Type B pancreatic cell (in vitro differentiated cells): ENCODE data around the gene DPP6. TPM values are rescaled to one million over a fixed set of nuclear protein-coding genes. Genes with fewer than 3 reads are reported as not detected.

Experiments used
- DNase-seq: peaks from one replicate; pipeline ENCODE4 v3.0.0; 2021; ENCODE audit warnings: mixed read lengths; ENCODE audit not compliant: unreplicated experiment; ENCODE audit errors: extremely low spot score
- H3K27ac Mint-ChIP-seq: 2 replicates; pipeline ENCODE4 v1.8.0; 2021; ENCODE audit warnings: mild to moderate bottlenecking, mixed read lengths
- H3K27me3 Mint-ChIP-seq: 2 replicates; pipeline ENCODE4 v1.8.0; 2021; ENCODE audit warnings: mixed read lengths
- H3K36me3 Mint-ChIP-seq: 2 replicates; pipeline ENCODE4 v1.8.0; 2021; ENCODE audit warnings: mixed read lengths
- H3K4me1 Mint-ChIP-seq: one replicate; pipeline ENCODE4 v1.8.0; 2021; ENCODE audit warnings: mixed read lengths; ENCODE audit not compliant: unreplicated experiment
- H3K4me3 Mint-ChIP-seq: 2 replicates; pipeline ENCODE4 v1.8.0; 2021; ENCODE audit warnings: mild to moderate bottlenecking, mixed read lengths
- H3K9me3 Mint-ChIP-seq: 2 replicates; pipeline ENCODE4 v1.8.0; 2021; ENCODE audit warnings: mixed read lengths
- CTCF ChIP-seq: fragments of 200-600 bp; sonication (generic); conservative IDR thresholded peaks from 2 replicates; pipeline ENCODE4 v1.5.0; 2021; ENCODE audit warnings: antibody characterized with exemption, mild to moderate bottlenecking
- total RNA-seq: library from RNA; stranded (reverse); gene quantifications from 2 replicates; pipeline ENCODE4 v1.2.1, GENCODE V29; 2021; ENCODE audit warnings: low replicate concordance

Gene DPP6
- total RNA-seq, 1 donor from 2014 or later, result 4.1 TPM

- no peak overlapping the region for H3K4me3 Mint-ChIP-seq
- no peaks in the 10 kb centered on the region for H3K9me3 Mint-ChIP-seq
- TF ChIP-seq CTCF, result no peak
- H3K27ac Mint-ChIP-seq, result no peak overlapping the region
- no peak for DNase-seq
- no peaks in the 10 kb centered on the region for H3K36me3 Mint-ChIP-seq
- no peaks in the 10 kb centered on the region for H3K4me1 Mint-ChIP-seq
- H3K27me3 Mint-ChIP-seq, result no peaks in the 10 kb centered on the region
Observed at GRCh38 chr7:154651501-154651900, 599.3 kb downstream of the DPP6 start.

- Mint-ChIP-seq H3K36me3 (no peaks in the 10 kb centered on the region), H3K27me3 (no peaks in the 10 kb centered on the region), H3K4me3 (no peak overlapping the region), H3K4me1 (no peaks in the 10 kb centered on the region), H3K27ac (no peak overlapping the region), H3K9me3 (no peaks in the 10 kb centered on the region)
- no peak for DNase-seq
- TF ChIP-seq CTCF, result no peak
Observed at GRCh38 chr7:154652564-154652963, 600.4 kb downstream of the DPP6 start.

- no peak for DNase-seq
- Mint-ChIP-seq H3K27me3 (no peaks in the 10 kb centered on the region), H3K36me3 (no peaks in the 10 kb centered on the region), H3K27ac (no peak overlapping the region), H3K4me1 (no peaks in the 10 kb centered on the region), H3K9me3 (no peaks in the 10 kb centered on the region), H3K4me3 (no peak overlapping the region)
- TF ChIP-seq CTCF, result no peak
Observed at GRCh38 chr7:154653281-154653680, 601.1 kb downstream of the DPP6 start.

- DNase-seq, result no peak
- no peak for TF ChIP-seq CTCF
- Mint-ChIP-seq H3K36me3 (peaks cover 4% of the 10 kb centered on the region), H3K27me3 (no peaks in the 10 kb centered on the region), H3K27ac (no peak overlapping the region), H3K4me3 (no peak overlapping the region), H3K4me1 (no peaks in the 10 kb centered on the region), H3K9me3 (peaks cover 7% of the 10 kb centered on the region)
Observed at GRCh38 chr7:154656618-154657017, 604.4 kb downstream of the DPP6 start.

GRCh38 chr7:154666768-154667167 is 614.6 kb downstream of the DPP6 start:
- Mint-ChIP-seq H3K27me3 (no peaks in the 10 kb centered on the region), H3K4me3 (no peak overlapping the region), H3K4me1 (no peaks in the 10 kb centered on the region), H3K36me3 (no peaks in the 10 kb centered on the region), H3K9me3 (no peaks in the 10 kb centered on the region), H3K27ac (no peak overlapping the region)
- TF ChIP-seq CTCF, result no peak
- DNase-seq, result no peak

- Mint-ChIP-seq H3K9me3 (no peaks in the 10 kb centered on the region), H3K27ac (no peak overlapping the region), H3K27me3 (no peaks in the 10 kb centered on the region), H3K36me3 (no peaks in the 10 kb centered on the region), H3K4me1 (no peaks in the 10 kb centered on the region), H3K4me3 (no peak overlapping the region)
- TF ChIP-seq CTCF, result no peak
- DNase-seq, result no peak
Observed at GRCh38 chr7:154672659-154673415, 620.6 kb downstream of the DPP6 start.
